Naive B cell (primary cell): ENCODE results near the gene ILDR2. TPM values are rescaled to one million over a fixed set of nuclear protein-coding genes. Genes with fewer than 3 reads are reported as not detected.
A peak's percentile ranks its signal among the peaks of the same experiment; 100 is the strongest.

ENCODE experiments used
- ATAC-seq, 2 donors: fragments of 150-1000 bp; cut with Tn5 transposase; 2 replicates each; pipeline ENCODE4 v1.10.0; 2021; ENCODE audit warnings: low read depth in 2 of 2, mild to moderate bottlenecking in 2 of 2, moderate library complexity in 2 of 2
- DNase-seq: peaks from one replicate; pipeline ENCODE4 v3.0.0; 2022
- H3K27ac Mint-ChIP-seq, 6 donors: one replicate each; pipeline ENCODE4 v1.8.0; 2020 to 2022; ENCODE audit warnings: mild to moderate bottlenecking in 6 of 6, mixed read lengths in 6 of 6, moderate library complexity in 5 of 6, inconsistent platforms in 2 of 6
- H3K27me3 Mint-ChIP-seq, 3 donors: one replicate each; pipeline ENCODE4 v1.8.0; 2021 to 2022; ENCODE audit warnings: mixed read lengths in 3 of 3, mild to moderate bottlenecking in 1 of 3
- H3K36me3 Mint-ChIP-seq, 2 donors: one replicate each; pipeline ENCODE4 v1.8.0; 2020 to 2022; ENCODE audit warnings: mixed read lengths in 2 of 2, inconsistent platforms in 1 of 2, mild to moderate bottlenecking in 1 of 2
- H3K4me1 Mint-ChIP-seq, 3 donors: one replicate each; pipeline ENCODE4 v1.8.0; 2020 to 2022; ENCODE audit warnings: mixed read lengths in 3 of 3, inconsistent platforms in 1 of 3, mild to moderate bottlenecking in 1 of 3, moderate library complexity in 1 of 3
- H3K4me3 Mint-ChIP-seq, 8 donors: one replicate each; pipeline ENCODE4 v1.8.0; 2020 to 2022; ENCODE audit warnings: mild to moderate bottlenecking in 8 of 8, mixed read lengths in 8 of 8, moderate library complexity in 8 of 8, inconsistent platforms in 2 of 8
- H3K9me3 Mint-ChIP-seq, 7 donors: one replicate each; pipeline ENCODE4 v1.8.0; 2020 to 2022; ENCODE audit warnings: mixed read lengths in 7 of 7, mild to moderate bottlenecking in 5 of 7, inconsistent platforms in 2 of 7, moderate library complexity in 1 of 7
- polyA plus RNA-seq, 6 donors: library from polyadenylated mRNA; unstranded; fragments of 300-500 nt; fragmentation: Illumina TruSeq; gene quantifications; one replicate each; pipeline ENCODE4 v1.2.3, GENCODE V29; 2021; ENCODE audit warnings: low read depth in 6 of 6

The ILDR2 gene
- polyA plus RNA-seq, 6 donors from 2014 or later: 0.33 TPM; not detected in 5

DNA sequence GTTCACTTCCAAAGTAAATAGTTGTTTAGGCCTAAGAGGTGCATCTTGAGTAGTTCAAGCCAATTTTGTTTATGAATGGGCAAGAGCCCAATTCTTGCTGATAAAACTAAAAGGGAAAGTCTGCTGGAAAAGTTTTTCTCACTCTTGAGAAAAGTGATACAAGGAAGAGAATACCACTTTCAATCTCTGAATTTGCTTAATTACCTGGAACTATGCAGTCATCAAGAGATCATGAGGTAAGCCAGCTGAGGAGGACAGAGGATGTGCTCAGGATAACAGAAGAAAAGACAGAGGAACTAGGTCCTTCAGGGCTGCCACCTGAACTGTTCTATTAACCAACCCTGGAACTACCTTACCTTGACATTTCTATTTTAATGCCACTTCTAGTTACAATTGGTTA, 42.2 kb downstream of the ILDR2 start:
- peak overlapping the region in 3 of 6 donors; percentile 16 to 23 (median 19) for H3K27ac Mint-ChIP-seq
- H3K4me3 Mint-ChIP-seq: no peak overlapping the region
- ATAC-seq: peak; percentile 37 to 41
- H3K9me3 Mint-ChIP-seq: peaks cover 0 to 2% (median 0%) of the 10 kb centered on the region in 7 donors
- H3K36me3 Mint-ChIP-seq: no peaks in the 10 kb centered on the region
- DNase-seq: no peak
- peaks cover 0 to 12% (median 3%) of the 10 kb centered on the region in 3 donors for H3K4me1 Mint-ChIP-seq
- peaks cover 29 to 49% (median 47%) of the 10 kb centered on the region in 3 donors for H3K27me3 Mint-ChIP-seq

DNA sequence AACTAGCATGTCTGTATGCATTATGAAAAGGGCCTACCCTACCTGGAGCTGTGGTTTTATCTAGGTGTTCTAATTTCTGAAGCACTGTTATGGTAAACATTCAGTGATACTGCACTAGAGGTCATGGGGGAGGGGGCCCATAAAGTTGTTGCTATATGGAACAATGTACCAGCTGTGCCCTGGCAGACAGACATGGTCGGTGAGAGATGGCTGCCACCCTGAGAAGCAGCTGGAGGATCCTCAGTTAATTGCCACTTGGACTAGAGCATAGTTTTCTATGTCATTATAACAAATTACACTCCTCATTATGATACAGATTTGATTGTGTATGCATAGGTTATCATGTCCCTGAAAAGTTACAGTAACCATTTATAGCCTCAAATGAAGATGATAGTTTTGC, 45.4 kb downstream of the ILDR2 start:
- ATAC-seq: no peak
- H3K4me1 Mint-ChIP-seq: peaks cover 11 to 23% (median 18%) of the 10 kb centered on the region in 3 donors
- no peak overlapping the region for H3K27ac Mint-ChIP-seq

DNA sequence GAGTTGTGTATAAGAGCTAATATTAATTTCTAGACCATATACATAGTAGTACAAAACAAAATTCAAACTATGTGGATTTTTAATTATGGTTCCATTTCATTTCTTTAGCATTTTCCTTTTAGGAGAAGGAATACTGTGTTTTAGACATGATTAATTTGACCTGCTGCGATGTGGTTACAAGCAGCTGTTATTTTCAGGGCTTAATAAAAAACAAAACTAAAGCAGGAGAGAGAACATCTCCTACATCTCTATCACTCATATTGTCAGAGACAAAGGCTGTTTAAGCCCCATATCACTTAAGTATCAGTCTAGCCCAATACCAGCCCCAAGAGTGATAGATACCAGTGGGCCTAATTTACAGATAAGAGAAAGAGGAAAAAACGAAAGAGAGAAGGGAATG, 47.6 kb downstream of the ILDR2 start:
- ATAC-seq (no peak), DNase-seq (no peak)
- no peak overlapping the region for H3K4me3 Mint-ChIP-seq
- H3K36me3 Mint-ChIP-seq: no peaks in the 10 kb centered on the region
- H3K4me1 Mint-ChIP-seq: peaks cover 18 to 36% (median 28%) of the 10 kb centered on the region in 3 donors
- peaks cover 8 to 17% (median 12%) of the 10 kb centered on the region in 3 donors for H3K27me3 Mint-ChIP-seq
- H3K9me3 Mint-ChIP-seq: peaks cover 0 to 3% (median 0%) of the 10 kb centered on the region in 7 donors
- H3K27ac Mint-ChIP-seq: no peak overlapping the region

More for the DNA sequence above, 45.4 kb downstream of the ILDR2 start:
- no peak for DNase-seq
- peaks cover 22 to 26% (median 24%) of the 10 kb centered on the region in 3 donors for H3K27me3 Mint-ChIP-seq
- no peak overlapping the region for H3K4me3 Mint-ChIP-seq
- peaks cover 0 to 3% (median 0%) of the 10 kb centered on the region in 7 donors for H3K9me3 Mint-ChIP-seq
- no peaks in the 10 kb centered on the region for H3K36me3 Mint-ChIP-seq

GRCh38 chr1:166925810-166926478, 49.4 kb downstream of the ILDR2 start:
- no peak for ATAC-seq
- Mint-ChIP-seq H3K4me1 (peaks cover 22 to 36% (median 35%) of the 10 kb centered on the region in 3 donors), H3K27me3 (peaks cover 15 to 22% (median 15%) of the 10 kb centered on the region in 3 donors), H3K36me3 (no peaks in the 10 kb centered on the region), H3K9me3 (peaks cover 0 to 3% (median 0%) of the 10 kb centered on the region in 7 donors), H3K27ac (peak overlapping the region in 5 of 6 donors; percentile 43 to 87 (median 70)), H3K4me3 (peak overlapping the region in 3 of 8 donors; percentile 12 to 78 (median 16))
- no peak for DNase-seq

DNA sequence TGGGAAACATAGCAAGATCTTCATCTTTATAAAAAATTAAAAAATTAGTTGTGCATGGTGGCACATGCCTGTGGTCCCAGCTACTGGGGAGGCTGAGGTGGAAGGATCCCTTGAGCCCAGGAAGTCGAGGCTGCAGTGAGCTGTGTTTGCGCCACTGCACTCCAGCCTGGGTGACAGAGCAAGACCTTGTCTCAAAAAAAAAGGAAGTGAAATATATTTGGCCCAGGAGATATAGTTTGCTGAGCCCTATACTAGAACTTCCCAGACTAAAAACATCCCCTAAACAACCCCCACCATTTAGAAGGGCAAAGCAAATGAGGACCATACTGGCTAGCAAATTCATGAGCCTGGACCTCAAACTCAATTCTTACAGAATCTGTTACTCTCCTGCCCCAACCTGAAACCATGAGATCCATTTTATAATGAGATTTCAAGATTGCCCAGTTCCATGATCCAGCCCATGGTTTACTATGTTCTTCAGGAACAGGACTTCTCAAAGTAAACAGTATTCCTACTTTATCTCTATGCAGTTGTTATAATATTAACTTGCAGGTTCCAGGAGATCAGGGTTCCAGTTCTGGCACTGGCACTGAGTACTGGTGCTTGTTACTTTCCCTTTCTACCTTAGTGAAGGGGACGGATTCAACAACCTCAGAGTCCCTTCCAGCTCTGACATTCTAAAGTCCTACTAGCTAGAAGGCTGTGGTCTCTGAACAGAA, 50.4 kb downstream of the ILDR2 start:
- no peaks in the 10 kb centered on the region for H3K36me3 Mint-ChIP-seq
- peak overlapping the region in 6 of 8 donors; percentile 6 to 72 (median 28) for H3K4me3 Mint-ChIP-seq
- peaks cover 24 to 43% (median 40%) of the 10 kb centered on the region in 3 donors for H3K4me1 Mint-ChIP-seq
- peak; percentile 68 for DNase-seq
- ATAC-seq: peak; percentile 97 to 98
- peaks cover 0 to 3% (median 0%) of the 10 kb centered on the region in 7 donors for H3K9me3 Mint-ChIP-seq
- peak overlapping the region in 5 of 6 donors; percentile 35 to 90 (median 44) for H3K27ac Mint-ChIP-seq
- H3K27me3 Mint-ChIP-seq: peaks cover 22 to 25% (median 24%) of the 10 kb centered on the region in 3 donors

DNA sequence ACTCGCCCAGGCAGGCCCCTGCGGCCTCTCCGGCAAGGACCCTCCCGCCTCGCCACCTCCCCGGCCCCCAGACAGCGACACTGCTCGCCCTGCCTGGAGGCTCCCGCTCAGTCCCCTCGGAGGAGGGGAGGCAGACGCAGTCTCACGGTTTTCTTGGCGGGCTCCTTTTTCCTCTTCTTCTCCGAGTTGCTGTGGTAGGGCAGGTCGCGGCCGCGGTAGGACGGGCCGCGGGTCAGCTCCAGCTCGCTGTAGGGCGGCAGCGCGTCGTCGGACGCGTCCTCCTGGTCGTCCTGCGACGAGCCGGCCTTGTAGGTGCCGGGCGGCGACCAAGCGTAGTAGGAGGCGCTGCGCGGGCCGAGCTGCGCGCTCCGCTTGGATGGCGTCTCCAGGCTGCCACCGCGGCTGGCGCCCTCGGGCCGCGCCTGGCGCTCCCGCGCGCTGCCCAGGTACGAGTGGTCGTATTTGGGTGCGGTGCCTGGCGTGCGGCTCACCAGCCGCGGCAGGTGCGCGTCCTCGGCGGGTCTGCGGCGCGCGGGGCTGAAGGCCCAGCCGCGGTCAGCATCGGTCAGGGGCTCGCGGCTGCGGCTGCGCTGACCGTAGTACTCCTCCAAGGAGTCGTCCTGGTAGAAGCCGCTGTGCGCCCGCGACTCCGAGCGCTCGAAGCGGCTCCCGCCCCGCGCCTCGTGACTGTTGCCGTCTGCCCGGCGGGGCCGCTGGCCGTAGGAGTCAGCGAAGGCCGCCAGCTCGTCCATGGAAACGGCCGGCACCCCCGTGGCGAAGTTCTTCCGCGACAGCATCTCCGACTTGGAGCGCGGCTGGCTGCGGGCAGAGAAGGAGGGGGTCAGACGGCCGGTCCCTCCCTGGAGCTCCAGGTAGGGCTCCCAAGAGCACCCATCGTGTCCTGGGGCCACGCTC, 54.5 kb downstream of the ILDR2 start:
- DNase-seq (no peak), ATAC-seq (peak; percentile 19 to 24)
- H3K27me3 Mint-ChIP-seq: peaks cover 40 to 50% (median 41%) of the 10 kb centered on the region in 3 donors
- H3K4me3 Mint-ChIP-seq: peak overlapping the region; percentile 55 to 91 (median 73)
- peaks cover 0 to 2% (median 0%) of the 10 kb centered on the region in 7 donors for H3K9me3 Mint-ChIP-seq
- H3K36me3 Mint-ChIP-seq: no peaks in the 10 kb centered on the region
- peaks cover 17 to 39% (median 37%) of the 10 kb centered on the region in 3 donors for H3K4me1 Mint-ChIP-seq
- H3K27ac Mint-ChIP-seq: no peak overlapping the region

DNA sequence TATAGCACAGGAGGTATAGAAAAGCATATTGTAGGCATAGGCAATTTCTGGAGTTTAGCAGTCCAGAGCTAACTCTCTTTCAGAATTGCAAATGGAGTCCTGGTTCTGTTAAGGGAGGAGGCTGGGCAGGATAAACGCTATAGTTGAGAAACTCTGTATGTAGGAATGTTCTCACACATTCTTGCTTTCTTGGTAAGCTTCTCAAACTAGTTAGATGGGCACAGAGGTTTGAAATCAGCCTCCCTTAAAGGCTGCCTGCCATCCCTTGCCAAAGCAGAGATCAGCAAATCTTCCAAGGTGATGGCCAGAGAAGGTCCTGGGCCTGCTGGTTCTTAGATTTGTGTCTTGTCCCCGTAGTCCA, 56.4 kb downstream of the ILDR2 start:
- H3K4me3 Mint-ChIP-seq: no peak overlapping the region
- H3K36me3 Mint-ChIP-seq: no peaks in the 10 kb centered on the region
- H3K27ac Mint-ChIP-seq: peak overlapping the region in 1 of 6 donors; percentile 24
- no peak for DNase-seq
- ATAC-seq: no peak
- peaks cover 40 to 50% (median 41%) of the 10 kb centered on the region in 3 donors for H3K27me3 Mint-ChIP-seq
- peaks cover 13 to 29% (median 19%) of the 10 kb centered on the region in 3 donors for H3K4me1 Mint-ChIP-seq
- peaks cover 0 to 2% (median 0%) of the 10 kb centered on the region in 7 donors for H3K9me3 Mint-ChIP-seq

DNA sequence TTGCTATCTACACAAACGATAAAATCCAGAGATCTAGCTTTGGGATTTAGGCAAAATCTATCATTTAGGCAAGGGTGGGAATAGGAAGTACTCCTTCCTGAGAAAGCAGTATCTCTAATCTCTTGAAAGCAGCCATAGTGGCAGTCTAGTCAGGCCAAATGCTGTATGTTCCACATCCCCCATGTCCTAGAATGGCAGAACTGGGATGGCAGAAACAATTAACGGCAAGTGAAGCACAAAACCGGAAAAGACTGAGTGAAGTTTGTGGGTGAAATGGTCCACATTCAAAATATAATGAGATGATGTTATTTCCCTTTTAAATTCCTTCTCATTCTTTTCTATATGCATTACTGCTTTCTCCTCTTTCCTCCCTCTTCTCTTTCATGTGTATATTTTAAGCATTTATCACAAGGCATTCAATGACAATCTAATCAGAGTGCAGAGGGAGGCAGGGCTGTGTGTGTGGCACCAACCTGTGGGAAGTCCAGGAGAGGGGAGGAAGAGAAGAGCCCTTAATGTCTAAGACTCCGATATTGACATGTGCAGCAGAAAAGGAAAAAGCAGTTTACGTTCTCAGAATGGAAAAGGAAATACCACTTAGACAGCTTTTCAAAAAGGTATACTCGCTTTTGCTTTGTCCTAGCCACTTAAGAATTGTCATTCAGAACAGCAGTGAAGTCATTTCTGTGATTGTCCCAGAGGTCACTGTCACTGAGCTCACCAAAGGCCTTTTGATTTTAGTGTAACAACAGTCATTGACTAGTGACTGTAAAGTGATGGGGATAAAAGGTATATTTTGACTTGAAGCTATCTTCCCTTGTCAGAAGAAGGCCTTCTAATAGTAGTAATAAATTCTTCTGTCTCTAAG, 57.0 kb downstream of the ILDR2 start:
- ATAC-seq: no peak
- peaks cover 12 to 27% (median 14%) of the 10 kb centered on the region in 3 donors for H3K4me1 Mint-ChIP-seq
- no peak for DNase-seq

DNA sequence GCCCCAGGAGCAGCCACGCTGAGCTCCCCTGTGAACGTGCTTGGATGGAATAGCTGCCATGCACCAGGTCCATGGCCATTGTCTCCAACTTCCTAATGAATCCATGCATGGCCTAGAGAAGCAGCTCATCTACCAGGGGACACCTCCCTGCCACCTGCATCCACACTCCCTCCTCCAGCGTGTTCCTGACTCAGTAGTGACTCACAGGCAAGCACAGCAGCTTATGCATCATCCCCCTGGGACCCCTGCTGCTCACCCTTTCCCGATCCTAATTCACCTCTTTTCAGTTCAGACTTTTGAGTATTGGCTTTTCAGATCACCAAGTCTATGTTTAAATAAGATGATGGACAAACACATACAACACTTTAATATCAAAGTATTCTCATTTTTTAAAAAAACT, 59.4 kb downstream of the ILDR2 start:
- Mint-ChIP-seq H3K4me3 (no peak overlapping the region), H3K9me3 (peaks cover 0 to 16% (median 5%) of the 10 kb centered on the region in 7 donors), H3K27ac (no peak overlapping the region), H3K4me1 (peaks cover 3 to 8% (median 6%) of the 10 kb centered on the region in 3 donors), H3K27me3 (peaks cover 27 to 40% (median 29%) of the 10 kb centered on the region in 3 donors), H3K36me3 (no peaks in the 10 kb centered on the region)
- DNase-seq (no peak), ATAC-seq (no peak)

More for the DNA sequence above, 57.0 kb downstream of the ILDR2 start:
- H3K36me3 Mint-ChIP-seq: no peaks in the 10 kb centered on the region
- H3K9me3 Mint-ChIP-seq: peaks cover 0 to 2% (median 0%) of the 10 kb centered on the region in 7 donors
- no peak overlapping the region for H3K27ac Mint-ChIP-seq
- H3K27me3 Mint-ChIP-seq: peaks cover 40 to 50% (median 41%) of the 10 kb centered on the region in 3 donors
- H3K4me3 Mint-ChIP-seq: no peak overlapping the region

DNA sequence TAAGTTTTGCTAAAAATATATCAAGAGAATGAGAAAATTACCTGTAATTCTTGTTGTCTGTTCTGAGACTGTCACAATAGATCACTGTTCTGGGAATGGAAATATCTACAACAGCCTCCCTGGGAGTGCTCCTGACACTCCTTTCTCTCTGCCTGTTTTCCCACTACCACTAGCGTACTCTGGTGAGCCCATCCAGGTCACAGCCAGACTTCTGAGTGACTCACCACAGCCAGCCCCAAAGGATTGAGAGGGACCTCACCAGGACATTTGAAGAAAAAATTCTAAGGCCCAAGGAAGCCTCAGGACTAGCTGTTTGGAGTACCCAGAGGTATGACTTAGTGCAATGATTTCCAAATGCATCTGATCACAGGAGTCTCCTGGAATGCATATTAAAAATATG, 60.3 kb downstream of the ILDR2 start:
- Mint-ChIP-seq H3K27me3 (peaks cover 20 to 32% (median 27%) of the 10 kb centered on the region in 3 donors), H3K4me1 (peaks cover 0 to 7% (median 2%) of the 10 kb centered on the region in 3 donors), H3K36me3 (no peaks in the 10 kb centered on the region), H3K4me3 (no peak overlapping the region), H3K27ac (no peak overlapping the region), H3K9me3 (peaks cover 0 to 16% (median 6%) of the 10 kb centered on the region in 7 donors)
- ATAC-seq: no peak
- DNase-seq: no peak

- DNase-seq: no peak
- no peak for ATAC-seq
- Mint-ChIP-seq H3K27me3 (peaks cover 12 to 26% (median 17%) of the 10 kb centered on the region in 3 donors), H3K36me3 (no peaks in the 10 kb centered on the region), H3K27ac (no peak overlapping the region), H3K4me3 (no peak overlapping the region), H3K9me3 (peaks cover 0 to 16% (median 6%) of the 10 kb centered on the region in 7 donors), H3K4me1 (peaks cover 0 to 6% (median 0%) of the 10 kb centered on the region in 3 donors)
Observed at GRCh38 chr1:166914111-166914510, 61.2 kb downstream of the ILDR2 start.

GRCh38 chr1:166911624-166912023, 63.7 kb downstream of the ILDR2 start:
- Mint-ChIP-seq H3K4me1 (peaks cover 4 to 6% (median 6%) of the 10 kb centered on the region in 3 donors), H3K4me3 (no peak overlapping the region), H3K27me3 (peaks cover 3 to 6% (median 4%) of the 10 kb centered on the region in 3 donors)

More at GRCh38 chr1:166911624-166912023, 63.7 kb downstream of the ILDR2 start:
- ATAC-seq (no peak), DNase-seq (no peak)
- Mint-ChIP-seq H3K36me3 (no peaks in the 10 kb centered on the region), H3K9me3 (peaks cover 0 to 16% (median 6%) of the 10 kb centered on the region in 7 donors), H3K27ac (no peak overlapping the region)
